ENCODE measurements around the gene OSBP2.

The OSBP2 gene

DNA sequence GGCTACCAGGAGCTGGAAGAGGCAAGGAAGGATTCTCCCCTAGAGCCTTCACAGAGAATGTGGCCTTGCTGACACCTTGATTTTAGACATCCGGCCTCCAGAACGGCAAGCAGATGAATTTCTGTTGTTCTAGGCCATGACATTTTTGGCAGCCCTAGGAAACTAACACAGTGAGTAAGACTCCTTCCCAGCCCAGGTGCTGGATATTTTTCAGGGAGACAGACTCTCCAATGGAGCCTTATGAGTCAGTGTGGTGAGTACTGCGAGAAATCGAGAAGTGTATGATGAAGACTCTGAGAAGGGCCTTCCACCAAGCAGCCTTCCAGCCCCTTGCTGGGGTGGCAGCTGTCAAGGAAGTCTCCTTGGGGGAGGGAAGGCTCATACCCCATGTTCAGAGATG, 114.4 kb downstream of the OSBP2 start:
- Histone ChIP-seq H2AFZ (ENCODE audit: low read length) (no peak overlapping the region), H3K9me2 (replicated peaks; ENCODE audit: low read depth, low read length) (no peaks in the 10 kb centered on the region), H3K79me2 (ENCODE audit: insufficient read depth, low read length) (no peaks in the 10 kb centered on the region), H3K4me3 (ENCODE audit: low read length, poor library complexity, severe bottlenecking) (no peak overlapping the region), H4K20me1 (ENCODE audit: insufficient read depth, low read length, poor library complexity, severe bottlenecking) (no peaks in the 10 kb centered on the region), H3K27me3 (ENCODE audit: insufficient read depth, low read length, poor library complexity, severe bottlenecking) (no peaks in the 10 kb centered on the region), H3K9me3 (ENCODE audit: insufficient read depth, low read depth, low read length) (no peaks in the 10 kb centered on the region), H3K4me1 (ENCODE audit: insufficient read depth, low read length, poor library complexity, severe bottlenecking) (no peaks in the 10 kb centered on the region), H3K9ac (ENCODE audit: low read depth, low read length, poor library complexity, severe bottlenecking) (no peak overlapping the region), H3K36me3 (ENCODE audit: insufficient read depth, low read length) (no peaks in the 10 kb centered on the region), H3K4me2 (ENCODE audit: low read depth, low read length, poor library complexity, severe bottlenecking) (no peak overlapping the region), H3F3A (ENCODE audit: low read depth) (no peaks in the 10 kb centered on the region)
- TF ChIP-seq, protein P1, sequence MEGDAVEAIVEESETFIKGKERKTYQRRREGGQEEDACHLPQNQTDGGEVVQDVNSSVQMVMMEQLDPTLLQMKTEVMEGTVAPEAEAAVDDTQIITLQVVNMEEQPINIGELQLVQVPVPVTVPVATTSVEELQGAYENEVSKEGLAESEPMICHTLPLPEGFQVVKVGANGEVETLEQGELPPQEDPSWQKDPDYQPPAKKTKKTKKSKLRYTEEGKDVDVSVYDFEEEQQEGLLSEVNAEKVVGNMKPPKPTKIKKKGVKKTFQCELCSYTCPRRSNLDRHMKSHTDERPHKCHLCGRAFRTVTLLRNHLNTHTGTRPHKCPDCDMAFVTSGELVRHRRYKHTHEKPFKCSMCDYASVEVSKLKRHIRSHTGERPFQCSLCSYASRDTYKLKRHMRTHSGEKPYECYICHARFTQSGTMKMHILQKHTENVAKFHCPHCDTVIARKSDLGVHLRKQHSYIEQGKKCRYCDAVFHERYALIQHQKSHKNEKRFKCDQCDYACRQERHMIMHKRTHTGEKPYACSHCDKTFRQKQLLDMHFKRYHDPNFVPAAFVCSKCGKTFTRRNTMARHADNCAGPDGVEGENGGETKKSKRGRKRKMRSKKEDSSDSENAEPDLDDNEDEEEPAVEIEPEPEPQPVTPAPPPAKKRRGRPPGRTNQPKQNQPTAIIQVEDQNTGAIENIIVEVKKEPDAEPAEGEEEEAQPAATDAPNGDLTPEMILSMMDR (conservative IDR thresholded peaks at IDR 0.05; ENCODE audit: low read length), result no peak
- no peak for TF ChIP-seq EZH2phosphoT487 (IDR thresholded peaks at IDR 0.05; ENCODE audit: borderline replicate concordance)

DNA sequence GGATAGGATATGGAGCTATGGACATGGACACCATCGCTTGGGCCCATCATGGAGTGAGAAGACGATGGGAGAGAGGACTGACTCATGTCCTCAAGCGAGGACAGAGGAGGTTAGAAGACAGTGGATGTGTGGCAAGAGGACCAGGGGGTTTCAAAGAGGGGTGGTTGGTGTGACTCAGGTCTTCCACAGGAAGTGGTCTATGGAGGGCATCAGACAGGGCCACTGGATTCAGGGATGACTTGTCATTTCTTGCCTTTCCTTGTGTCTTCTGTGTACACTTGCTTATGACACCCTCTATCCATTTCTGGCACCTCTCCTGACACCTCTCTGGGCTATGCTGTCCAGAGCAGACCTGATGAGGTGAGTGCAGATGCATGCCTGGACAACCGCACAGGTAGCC, 115.4 kb downstream of the OSBP2 start:
- no peak overlapping the region for H2AFZ ChIP-seq (ENCODE audit: low read length)

DNA sequence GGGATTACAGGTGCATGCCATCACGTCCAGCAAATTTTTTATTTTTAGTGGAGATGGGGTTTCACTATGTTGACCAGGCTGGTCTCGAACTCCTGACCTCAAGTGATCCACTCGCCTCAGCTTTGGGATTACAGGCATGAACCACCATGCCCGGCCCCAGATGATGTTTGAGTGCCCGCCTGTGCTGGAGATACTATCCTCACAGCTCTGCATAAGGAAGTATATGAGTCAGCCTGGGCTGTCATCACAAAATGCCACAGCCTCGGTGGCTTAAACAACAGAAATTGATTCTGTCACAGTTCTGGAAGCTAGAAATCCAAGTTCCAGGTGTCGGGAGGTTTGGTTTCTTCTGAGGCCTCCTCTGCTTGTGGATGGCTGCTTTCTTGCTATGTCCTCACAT, 119.3 kb downstream of the OSBP2 start:
- Histone ChIP-seq H3K9me2 (replicated peaks; ENCODE audit: low read depth, low read length) (no peaks in the 10 kb centered on the region), H3K4me2 (ENCODE audit: low read depth, low read length, poor library complexity, severe bottlenecking) (no peak overlapping the region), H3K4me1 (ENCODE audit: insufficient read depth, low read length, poor library complexity, severe bottlenecking) (no peaks in the 10 kb centered on the region), H3K9ac (ENCODE audit: low read depth, low read length, poor library complexity, severe bottlenecking) (no peak overlapping the region), H2AFZ (ENCODE audit: low read length) (no peak overlapping the region), H3K9me3 (ENCODE audit: insufficient read depth, low read depth, low read length) (no peaks in the 10 kb centered on the region), H3F3A (ENCODE audit: low read depth) (no peaks in the 10 kb centered on the region), H3K4me3 (ENCODE audit: low read length, poor library complexity, severe bottlenecking) (no peak overlapping the region), H3K27me3 (ENCODE audit: insufficient read depth, low read length, poor library complexity, severe bottlenecking) (no peaks in the 10 kb centered on the region), H3K79me2 (ENCODE audit: insufficient read depth, low read length) (no peaks in the 10 kb centered on the region), H3K36me3 (ENCODE audit: insufficient read depth, low read length) (no peaks in the 10 kb centered on the region), H4K20me1 (ENCODE audit: insufficient read depth, low read length, poor library complexity, severe bottlenecking) (no peaks in the 10 kb centered on the region)
- TF ChIP-seq, protein P1 (conservative IDR thresholded peaks at IDR 0.05; ENCODE audit: low read length), result no peak
- no peak for TF ChIP-seq EZH2phosphoT487 (IDR thresholded peaks at IDR 0.05; ENCODE audit: borderline replicate concordance)

More for the DNA sequence above, 115.4 kb downstream of the OSBP2 start:
- Histone ChIP-seq H4K20me1 (ENCODE audit: insufficient read depth, low read length, poor library complexity, severe bottlenecking) (no peaks in the 10 kb centered on the region), H3K4me3 (ENCODE audit: low read length, poor library complexity, severe bottlenecking) (no peak overlapping the region), H3K9ac (ENCODE audit: low read depth, low read length, poor library complexity, severe bottlenecking) (no peak overlapping the region), H3K79me2 (ENCODE audit: insufficient read depth, low read length) (no peaks in the 10 kb centered on the region), H3K4me1 (ENCODE audit: insufficient read depth, low read length, poor library complexity, severe bottlenecking) (no peaks in the 10 kb centered on the region), H3K9me2 (replicated peaks; ENCODE audit: low read depth, low read length) (no peaks in the 10 kb centered on the region), H3K36me3 (ENCODE audit: insufficient read depth, low read length) (no peaks in the 10 kb centered on the region), H3K9me3 (ENCODE audit: insufficient read depth, low read depth, low read length) (no peaks in the 10 kb centered on the region), H3F3A (ENCODE audit: low read depth) (no peaks in the 10 kb centered on the region), H3K27me3 (ENCODE audit: insufficient read depth, low read length, poor library complexity, severe bottlenecking) (no peaks in the 10 kb centered on the region), H3K4me2 (ENCODE audit: low read depth, low read length, poor library complexity, severe bottlenecking) (no peak overlapping the region)
- no peak for TF ChIP-seq EZH2phosphoT487 (IDR thresholded peaks at IDR 0.05; ENCODE audit: borderline replicate concordance)
- TF ChIP-seq, protein P1 (conservative IDR thresholded peaks at IDR 0.05; ENCODE audit: low read length), result no peak

Measured in Loucy (cell line).